ENCODE data around the gene UBL3. TPM values are rescaled to one million over a fixed set of nuclear protein-coding genes. Genes with fewer than 3 reads are reported as not detected.

UBL3 gene
- total and polyA plus RNA-seq, 2 of the 8 experiments (the other 6 are each of a cell fraction or from before 2014, with no cell fraction given), result 5.3 to 16.1 TPM

DNA sequence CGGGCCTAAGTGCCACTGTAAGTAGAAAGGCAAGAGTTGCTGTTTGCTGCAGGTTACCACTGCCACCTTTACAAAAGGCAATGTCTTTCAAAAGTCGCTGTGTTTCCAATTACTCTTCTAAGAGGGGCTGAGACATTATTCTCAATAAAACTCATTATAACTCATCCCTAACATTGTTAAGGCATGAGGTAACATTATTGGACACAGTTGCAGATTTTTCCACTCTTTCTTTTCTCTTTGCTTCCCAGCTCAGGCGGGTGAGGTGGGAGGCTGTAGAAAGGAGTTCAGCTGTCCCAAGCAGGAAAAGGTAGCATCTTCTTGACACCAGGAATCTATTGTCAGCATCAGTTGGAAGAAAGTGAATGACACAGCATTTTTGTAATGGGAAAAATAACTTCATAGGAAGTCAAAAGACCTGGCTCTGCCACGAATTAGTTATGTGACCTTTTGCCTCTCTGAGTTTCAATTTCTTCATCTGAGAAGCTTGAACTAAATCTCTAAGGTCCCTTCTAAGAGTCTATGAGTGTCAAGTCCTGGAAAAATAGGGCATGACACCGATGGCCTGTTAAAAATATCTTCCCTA, 2.1 kb upstream of the UBL3 start:
- FAIRE-seq, result no peak
- Histone ChIP-seq H4K20me1 (replicated peaks in 1 of 2; ENCODE audit: control insufficient read depth in 1 of 2, insufficient read depth in 2 of 2, low read length in 2 of 2) (peaks cover 0 to 4% of the 10 kb centered on the region in 2 experiments), H2BK20ac (ENCODE audit: low read length) (no peak overlapping the region), H3K4me3 (ENCODE audit: extremely low read depth in 1 of 4, insufficient read depth in 2 of 4, low read depth in 3 of 4, low read length in 4 of 4) (no peak overlapping the region), H3K56ac (replicated peaks; ENCODE audit: insufficient read length, low read depth, low read length) (no peak overlapping the region), H2BK120ac (replicated peaks; ENCODE audit: low read depth, low read length) (no peak overlapping the region), H3K14ac (ENCODE audit: insufficient read length) (no peak overlapping the region), H3K27ac (ENCODE audit: low read depth, low read length) (no peak overlapping the region), H3K79me1 (ENCODE audit: low read depth, low read length) (no peaks in the 10 kb centered on the region), H4K5ac (ENCODE audit: insufficient read length, low read depth, low read length) (no peak overlapping the region), H2BK5ac (ENCODE audit: low read depth, low read length) (no peak overlapping the region), H3K27me3 (replicated peaks in 1 of 4; ENCODE audit: control insufficient read depth in 3 of 4, extremely low read depth in 1 of 4, insufficient read depth in 3 of 4, low read length in 3 of 4) (no peaks in the 10 kb centered on the region), H2AK5ac (ENCODE audit: low read depth, low read length) (no peak overlapping the region), H3K9me3 (ENCODE audit: insufficient read depth in 2 of 2, low read depth in 1 of 2, low read length in 1 of 2) (no peaks in the 10 kb centered on the region), H3K4me1 (replicated peaks in 1 of 4; ENCODE audit: control insufficient read depth in 3 of 4, insufficient read depth in 4 of 4, low read length in 3 of 4) (peaks cover 0 to 1% (median under 1%) of the 10 kb centered on the region in 4 experiments; a peak in 4 of 7 replicates), H3K36me3 (ENCODE audit: control insufficient read depth in 2 of 4, insufficient read depth in 4 of 4, low read length in 3 of 4) (no peaks in the 10 kb centered on the region), H3K4ac (replicated peaks; ENCODE audit: insufficient read length, low read depth, low read length) (no peak overlapping the region), H3K79me2 (ENCODE audit: control insufficient read depth in 1 of 2, insufficient read depth in 2 of 2, low read length in 2 of 2) (peaks cover 3 to 17% of the 10 kb centered on the region in 2 experiments; a peak in 3 of 4 replicates), H2BK15ac (ENCODE audit: low read length) (no peak overlapping the region), H3K18ac (ENCODE audit: extremely low read depth, low read length) (no peak overlapping the region), H3K4me2 (ENCODE audit: insufficient read depth in 1 of 2, low read depth in 2 of 2, low read length in 2 of 2) (no peak overlapping the region), H4K8ac (ENCODE audit: extremely low read depth, insufficient read depth, low read length) (no peak overlapping the region), H2BK12ac (ENCODE audit: low read depth, low read length) (no peak overlapping the region), H3K9ac (replicated peaks in 1 of 4; ENCODE audit: extremely low read depth in 1 of 4, low read depth in 3 of 4, low read length in 3 of 4) (no peak overlapping the region; a peak in 2 of 7 replicates), H2AFZ (ENCODE audit: low read length) (no peak overlapping the region), H4K91ac (replicated peaks; ENCODE audit: insufficient read length, low read length) (no peak overlapping the region), H3K23me2 (ENCODE audit: low read depth, low read length) (peaks cover 4% of the 10 kb centered on the region), H3K23ac (ENCODE audit: insufficient read length) (no peak overlapping the region)
- 68% methylated on average over 5 of the region's 5 CpGs; no CpG with 5 or more reads in 1 of the 2 experiments for WGBS, 2 experiments (ENCODE audit: extremely low coverage in 1 of 2, insufficient coverage in 1 of 2, insufficient read length in 1 of 2, insufficient replicate concordance in 2 of 2, low coverage in 1 of 2, low lambda C conversion rate in 2 of 2, missing lambda C conversion rate in 1 of 2)
- TF ChIP-seq, protein P1, sequence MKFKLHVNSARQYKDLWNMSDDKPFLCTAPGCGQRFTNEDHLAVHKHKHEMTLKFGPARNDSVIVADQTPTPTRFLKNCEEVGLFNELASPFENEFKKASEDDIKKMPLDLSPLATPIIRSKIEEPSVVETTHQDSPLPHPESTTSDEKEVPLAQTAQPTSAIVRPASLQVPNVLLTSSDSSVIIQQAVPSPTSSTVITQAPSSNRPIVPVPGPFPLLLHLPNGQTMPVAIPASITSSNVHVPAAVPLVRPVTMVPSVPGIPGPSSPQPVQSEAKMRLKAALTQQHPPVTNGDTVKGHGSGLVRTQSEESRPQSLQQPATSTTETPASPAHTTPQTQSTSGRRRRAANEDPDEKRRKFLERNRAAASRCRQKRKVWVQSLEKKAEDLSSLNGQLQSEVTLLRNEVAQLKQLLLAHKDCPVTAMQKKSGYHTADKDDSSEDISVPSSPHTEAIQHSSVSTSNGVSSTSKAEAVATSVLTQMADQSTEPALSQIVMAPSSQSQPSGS (IDR thresholded peaks at IDR 0.05; ENCODE audit: low read length), result no peak
- TF ChIP-seq CBX8 (IDR thresholded peaks at IDR 0.05; ENCODE audit: borderline replicate concordance, low read depth, low read length) (no peak), RNF2 (IDR thresholded peaks at IDR 0.05; ENCODE audit: borderline replicate concordance, low read depth, low read length, missing control alignments, poor library complexity, severe bottlenecking) (no peak), EGR1 (IDR thresholded peaks at IDR 0.05; ENCODE audit: borderline replicate concordance, low read depth, low read length) (no peak), CEBPB (IDR thresholded peaks at IDR 0.05; ENCODE audit: low read depth, low read length) (no peak), ASH2L (IDR thresholded peaks at IDR 0.05; ENCODE audit: low read length) (no peak), CHD2 (IDR thresholded peaks at IDR 0.05; ENCODE audit: low read length) (no peak), POU5F1 (IDR thresholded peaks at IDR 0.05; ENCODE audit: low read depth, low read length) (no peak)
- CTCF ChIA-PET (ENCODE audit: partially characterized antibody), result interaction anchor here (1.8 kb wide), 1 partner anchor 71 kb away, joined by 8 read pairs; no protein-coding TSS in a partner anchor
- POLR2A ChIA-PET (ENCODE audit: partially characterized antibody), result no interaction called here
- DNase-seq (ENCODE audit: low read depth in 1 of 2, low spot score in 2 of 2), result no peak
